ENCODE measurements around the gene DR1. TPM values are rescaled to one million over a fixed set of nuclear protein-coding genes. Genes with fewer than 3 reads are reported as not detected.

Gene DR1
- total RNA-seq, 1 donor from 2014 or later: 52.3 TPM

DNA sequence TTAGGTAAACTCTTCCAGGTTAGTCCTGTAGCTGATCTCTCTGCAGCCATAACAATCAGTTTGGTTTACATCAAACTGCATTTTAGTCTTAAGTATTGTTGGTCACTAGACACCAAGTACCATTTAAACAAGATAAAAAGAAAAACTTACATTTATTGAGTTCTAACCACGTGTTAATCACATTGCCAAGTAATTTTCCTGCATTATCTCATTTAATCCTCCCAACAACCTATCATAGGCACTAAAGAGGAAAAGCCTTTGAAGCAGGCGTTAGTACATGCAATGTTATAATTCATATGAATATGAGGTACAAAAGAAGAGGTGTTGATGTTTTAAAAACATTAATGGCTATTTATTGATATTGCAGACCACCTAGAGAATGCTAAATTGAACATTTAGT lies 9.0 kb downstream of the DR1 start:
- no peak for DNase-seq

DNA sequence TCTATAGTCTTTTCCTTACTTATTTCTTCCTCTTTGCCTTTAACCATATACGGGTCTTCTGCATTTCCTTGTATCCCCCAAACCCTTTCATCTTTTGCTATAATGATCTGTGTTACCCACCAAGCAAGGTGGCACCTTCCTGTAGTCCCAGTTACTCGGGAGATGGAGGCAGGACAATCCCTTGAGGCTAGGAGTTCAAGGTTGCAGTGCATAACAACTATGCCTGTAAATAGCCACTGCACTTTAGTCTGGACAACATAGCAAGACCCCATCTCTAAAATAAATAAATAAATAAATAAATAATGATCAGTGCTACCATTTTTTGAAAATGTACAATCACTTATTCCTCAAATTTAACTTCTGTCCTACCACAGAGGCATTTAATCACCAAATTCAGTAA lies 11.5 kb downstream of the DR1 start:
- Histone ChIP-seq H3K4me3 (no peak overlapping the region), H3K9me3 (no peaks in the 10 kb centered on the region), H3K27ac (no peak overlapping the region), H3K36me3 (peaks cover 66% of the 10 kb centered on the region), H3K27me3 (ENCODE audit: low read depth) (no peaks in the 10 kb centered on the region), H3K4me1 (peaks cover 50% of the 10 kb centered on the region)
- intact Hi-C loops (cut with DNase I): no loop called here
- DNase-seq (no peak), ATAC-seq (no peak)
- TF ChIP-seq, protein P1, sequence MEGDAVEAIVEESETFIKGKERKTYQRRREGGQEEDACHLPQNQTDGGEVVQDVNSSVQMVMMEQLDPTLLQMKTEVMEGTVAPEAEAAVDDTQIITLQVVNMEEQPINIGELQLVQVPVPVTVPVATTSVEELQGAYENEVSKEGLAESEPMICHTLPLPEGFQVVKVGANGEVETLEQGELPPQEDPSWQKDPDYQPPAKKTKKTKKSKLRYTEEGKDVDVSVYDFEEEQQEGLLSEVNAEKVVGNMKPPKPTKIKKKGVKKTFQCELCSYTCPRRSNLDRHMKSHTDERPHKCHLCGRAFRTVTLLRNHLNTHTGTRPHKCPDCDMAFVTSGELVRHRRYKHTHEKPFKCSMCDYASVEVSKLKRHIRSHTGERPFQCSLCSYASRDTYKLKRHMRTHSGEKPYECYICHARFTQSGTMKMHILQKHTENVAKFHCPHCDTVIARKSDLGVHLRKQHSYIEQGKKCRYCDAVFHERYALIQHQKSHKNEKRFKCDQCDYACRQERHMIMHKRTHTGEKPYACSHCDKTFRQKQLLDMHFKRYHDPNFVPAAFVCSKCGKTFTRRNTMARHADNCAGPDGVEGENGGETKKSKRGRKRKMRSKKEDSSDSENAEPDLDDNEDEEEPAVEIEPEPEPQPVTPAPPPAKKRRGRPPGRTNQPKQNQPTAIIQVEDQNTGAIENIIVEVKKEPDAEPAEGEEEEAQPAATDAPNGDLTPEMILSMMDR (IDR thresholded peaks at IDR 0.05): no peak

More for the DNA sequence above, 9.0 kb downstream of the DR1 start:
- Histone ChIP-seq H3K27me3 (ENCODE audit: low read depth) (no peaks in the 10 kb centered on the region), H3K27ac (no peak overlapping the region), H3K9me3 (no peaks in the 10 kb centered on the region), H3K36me3 (peaks cover 60% of the 10 kb centered on the region), H3K4me1 (peaks cover 54% of the 10 kb centered on the region), H3K4me3 (no peak overlapping the region)
- TF ChIP-seq, protein P1 (IDR thresholded peaks at IDR 0.05): no peak
- intact Hi-C loops (cut with DNase I): no loop called here
- no peak for ATAC-seq

DNA sequence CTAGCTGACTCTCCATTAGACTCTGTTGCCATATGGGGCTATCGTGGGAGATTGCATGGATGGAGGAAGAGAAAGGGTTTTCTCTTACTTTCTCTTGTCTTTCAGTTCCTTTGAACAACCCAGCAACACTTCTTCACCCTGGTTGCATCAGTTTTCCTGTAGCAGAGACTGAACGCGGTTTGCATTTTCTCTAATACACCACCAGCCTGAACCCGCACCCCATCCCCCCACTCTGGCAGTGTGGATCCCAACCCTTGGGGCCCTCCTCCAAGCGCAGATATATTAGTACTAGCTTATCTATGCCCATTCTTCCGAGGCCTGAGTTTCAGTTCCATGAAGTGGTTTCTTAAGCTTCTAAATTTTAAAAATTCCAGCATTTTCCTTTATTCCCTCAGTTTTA lies 12.6 kb downstream of the DR1 start:
- no peak for ATAC-seq
- Histone ChIP-seq H3K27me3 (ENCODE audit: low read depth) (no peaks in the 10 kb centered on the region), H3K4me1 (peaks cover 47% of the 10 kb centered on the region), H3K4me3 (no peak overlapping the region), H3K36me3 (peaks cover 68% of the 10 kb centered on the region), H3K9me3 (no peaks in the 10 kb centered on the region), H3K27ac (no peak overlapping the region)
- DNase-seq: no peak
- TF ChIP-seq, protein P1 (IDR thresholded peaks at IDR 0.05): no peak
- intact Hi-C loops (cut with DNase I): no loop called here

DNA sequence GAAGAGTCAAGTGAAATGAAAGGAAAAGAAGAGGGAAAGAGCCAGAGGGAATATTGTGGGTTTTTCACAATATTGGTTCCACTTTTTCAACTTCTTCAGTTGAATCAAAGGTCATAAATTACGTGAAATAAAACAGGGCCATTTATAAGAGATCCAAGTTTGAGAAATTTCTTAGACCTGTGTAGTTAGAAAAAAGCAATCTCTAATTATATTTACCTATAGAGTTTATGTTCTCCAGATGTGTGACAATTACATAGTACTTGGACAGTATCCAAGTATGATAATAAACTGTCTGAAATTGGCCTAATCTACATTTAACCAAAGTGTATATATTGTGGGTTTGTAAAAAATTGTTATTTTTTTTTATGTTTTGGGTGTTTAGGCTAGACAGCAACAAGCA lies 14.4 kb downstream of the DR1 start:
- H3K4me3 ChIP-seq: no peak overlapping the region
- no peaks in the 10 kb centered on the region for H3K9me3 ChIP-seq
- DNase-seq (no peak), ATAC-seq (no peak)
- TF ChIP-seq, protein P1 (IDR thresholded peaks at IDR 0.05): no peak
- H3K27me3 ChIP-seq (ENCODE audit: low read depth): no peaks in the 10 kb centered on the region
- intact Hi-C loops (cut with DNase I): no loop called here
- no peak overlapping the region for H3K27ac ChIP-seq
- peaks cover 61% of the 10 kb centered on the region for H3K36me3 ChIP-seq
- H3K4me1 ChIP-seq: peaks cover 42% of the 10 kb centered on the region

GRCh38 chr1:93362237-93362636 lies 16.5 kb downstream of the DR1 start:
- Histone ChIP-seq H3K27me3 (ENCODE audit: low read depth) (no peaks in the 10 kb centered on the region), H3K27ac (no peak overlapping the region), H3K4me1 (peaks cover 42% of the 10 kb centered on the region), H3K36me3 (peaks cover 57% of the 10 kb centered on the region), H3K4me3 (no peak overlapping the region), H3K9me3 (no peaks in the 10 kb centered on the region)
- ATAC-seq (no peak), DNase-seq (no peak)
- intact Hi-C loops (cut with DNase I): no loop called here
- TF ChIP-seq, protein P1 (IDR thresholded peaks at IDR 0.05): no peak

DNA sequence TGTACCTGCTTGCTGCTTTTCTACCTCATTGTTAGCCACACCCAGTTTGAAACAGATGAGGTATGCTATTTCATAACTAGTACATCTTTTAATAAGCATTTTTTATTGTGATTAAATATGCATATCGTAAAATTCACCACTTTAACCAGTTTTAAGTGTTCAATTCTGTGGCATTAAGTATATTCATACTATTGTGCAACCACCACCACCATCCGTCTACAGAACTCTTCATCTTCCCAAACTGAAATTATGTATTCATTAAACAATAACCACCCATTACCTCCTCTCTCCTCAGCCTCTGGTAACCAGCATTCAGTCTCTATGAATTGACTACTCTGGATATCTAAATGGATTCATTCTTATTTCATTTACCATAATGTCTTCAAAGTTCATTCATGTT lies 20.1 kb downstream of the DR1 start:
- Histone ChIP-seq H3K27me3 (ENCODE audit: low read depth) (no peaks in the 10 kb centered on the region), H3K4me3 (no peak overlapping the region), H3K27ac (no peak overlapping the region), H3K4me1 (peaks cover 13% of the 10 kb centered on the region), H3K9me3 (no peaks in the 10 kb centered on the region), H3K36me3 (peaks cover 27% of the 10 kb centered on the region)
- intact Hi-C loops (cut with DNase I): no loop called here
- TF ChIP-seq, protein P1 (IDR thresholded peaks at IDR 0.05): no peak
- no peak for ATAC-seq
- DNase-seq: no peak

Measured in lower lobe of right lung (tissue), 2 donors.